Measurements from ENCODE around the gene HBQ1. TPM values are rescaled to one million over a fixed set of nuclear protein-coding genes. Genes with fewer than 3 reads are reported as not detected.
"Not testable (repeated sequence)": the region's sequence is repeated elsewhere in the genome, so short reads cannot be mapped to it uniquely, and the experiment has no call there.

HBQ1 gene
- total RNA-seq, 1 donor from 2014 or later: 1.1 TPM

- Mint-ChIP-seq H3K27me3 (peaks cover 36% of the 10 kb centered on the region), H3K27ac (no peak overlapping the region), H3K4me3 (no peak overlapping the region), H3K4me1 (ENCODE audit: unreplicated experiment) (no peaks in the 10 kb centered on the region), H3K9me3 (no peaks in the 10 kb centered on the region), H3K36me3 (no peaks in the 10 kb centered on the region)
- no peak for DNase-seq (ENCODE audit: extremely low spot score, unreplicated experiment)
- TF ChIP-seq CTCF (conservative IDR thresholded peaks at IDR 0.05): no peak
Observed at GRCh38 chr16:146646-147045, 33.6 kb upstream of the HBQ1 start.

DNA sequence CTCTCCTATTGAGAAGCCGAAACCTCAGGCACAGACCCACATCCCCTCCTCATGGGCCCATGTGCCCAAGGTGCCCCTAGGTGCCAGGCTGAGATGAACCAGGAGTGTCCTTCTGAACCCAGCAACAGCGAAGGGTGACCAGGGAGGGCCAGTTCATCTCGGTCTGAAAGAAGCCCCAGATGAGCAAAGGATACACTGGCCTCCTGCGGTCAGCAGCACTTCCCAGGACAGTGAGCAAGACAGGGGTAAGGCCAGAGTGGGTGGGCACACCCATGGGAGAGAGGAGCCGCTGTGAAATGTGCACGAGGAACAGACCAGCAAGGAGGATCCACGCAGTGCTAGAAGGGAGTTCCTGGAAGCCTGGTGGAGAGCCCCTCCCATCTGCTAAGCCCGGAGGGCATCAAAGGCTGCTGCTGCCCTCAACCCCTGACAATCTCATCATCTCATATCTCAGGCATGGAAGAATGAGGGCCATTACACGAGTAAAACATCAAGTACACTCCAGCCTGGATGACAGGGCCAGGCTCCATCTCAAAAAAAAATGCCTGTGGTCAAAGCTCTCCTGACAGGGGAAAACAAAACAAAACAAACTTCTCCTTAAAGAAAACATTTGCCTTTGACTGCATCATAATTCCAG is 31.1 kb upstream of the HBQ1 start:
- Mint-ChIP-seq H3K27me3 (peaks cover 43% of the 10 kb centered on the region), H3K4me1 (ENCODE audit: unreplicated experiment) (no peaks in the 10 kb centered on the region), H3K27ac (no peak overlapping the region), H3K9me3 (no peaks in the 10 kb centered on the region), H3K4me3 (no peak overlapping the region), H3K36me3 (no peaks in the 10 kb centered on the region)
- TF ChIP-seq CTCF (conservative IDR thresholded peaks at IDR 0.05): no peak
- no peak for DNase-seq (ENCODE audit: extremely low spot score, unreplicated experiment)

- Mint-ChIP-seq H3K9me3 (no peaks in the 10 kb centered on the region), H3K4me3 (no peak within 1 kb of the TSS), H3K36me3 (peaks cover 4% of the 10 kb centered on the region), H3K4me1 (ENCODE audit: unreplicated experiment) (peaks cover 7% of the 10 kb centered on the region), H3K27me3 (peaks cover 63% of the 10 kb centered on the region), H3K27ac (no peak within 1 kb of the TSS)
- no peak for TF ChIP-seq CTCF (conservative IDR thresholded peaks at IDR 0.05)
- no peak for DNase-seq (ENCODE audit: extremely low spot score, unreplicated experiment)
Observed at GRCh38 chr16:152141-153128, 27.8 kb upstream of the HBQ1 start, which contains the start of gene HBZ. TSS of gene HBZ (plus strand) at chr16:152644. CDS start at chr16:152910, 266 bp downstream.

DNA sequence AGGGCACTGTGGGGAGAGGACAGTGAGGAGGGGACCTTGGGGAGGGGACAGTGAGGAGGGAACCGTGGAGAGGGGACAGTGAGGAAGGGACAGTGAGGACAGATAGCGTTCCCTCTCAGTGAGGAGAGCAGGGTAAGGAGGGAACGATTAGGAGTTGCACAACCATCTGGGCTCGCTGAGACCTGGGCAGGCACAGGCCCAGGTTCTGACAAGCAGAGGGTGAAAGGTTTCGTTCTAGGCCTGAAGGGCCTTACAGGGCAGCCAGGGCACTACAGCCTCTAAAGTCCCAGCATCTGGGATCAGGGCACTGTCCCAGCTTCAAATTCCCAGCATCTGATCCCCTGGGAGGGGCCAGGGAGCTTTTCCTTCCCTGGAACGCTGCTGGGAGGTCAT is 27.1 kb upstream of the HBQ1 start:
- not testable (repeated sequence) for H3K4me1 Mint-ChIP-seq (ENCODE audit: unreplicated experiment); DNase-seq (ENCODE audit: extremely low spot score, unreplicated experiment); H3K9me3 Mint-ChIP-seq; H3K27ac Mint-ChIP-seq; H3K4me3 Mint-ChIP-seq; H3K36me3 Mint-ChIP-seq
- peaks cover 70% of the 10 kb centered on the region for H3K27me3 Mint-ChIP-seq

GRCh38 chr16:153550-154216 is 26.6 kb upstream of the HBQ1 start:
- H3K9me3 Mint-ChIP-seq; H3K4me1 Mint-ChIP-seq (ENCODE audit: unreplicated experiment); DNase-seq (ENCODE audit: extremely low spot score, unreplicated experiment); H3K4me3 Mint-ChIP-seq; H3K27ac Mint-ChIP-seq; H3K36me3 Mint-ChIP-seq: not testable (repeated sequence)
- peaks cover 69% of the 10 kb centered on the region for H3K27me3 Mint-ChIP-seq

GRCh38 chr16:154217-155030 is 25.8 kb upstream of the HBQ1 start:
- Mint-ChIP-seq H3K27me3 (peaks cover 67% of the 10 kb centered on the region), H3K27ac (no peak overlapping the region), H3K4me1 (ENCODE audit: unreplicated experiment) (peaks cover 7% of the 10 kb centered on the region), H3K9me3 (no peaks in the 10 kb centered on the region), H3K4me3 (peak overlapping the region; percentile 88), H3K36me3 (peaks cover 4% of the 10 kb centered on the region)
- TF ChIP-seq CTCF (conservative IDR thresholded peaks at IDR 0.05): no peak
- no peak for DNase-seq (ENCODE audit: extremely low spot score, unreplicated experiment)
